ENCODE data around the gene TSHZ1. TPM values are rescaled to one million over a fixed set of nuclear protein-coding genes. Genes with fewer than 3 reads are reported as not detected.

TSHZ1 gene
- total RNA-seq, 4 donors from 2014 or later: 14.1 to 23.3 (median 17.6) TPM

DNA sequence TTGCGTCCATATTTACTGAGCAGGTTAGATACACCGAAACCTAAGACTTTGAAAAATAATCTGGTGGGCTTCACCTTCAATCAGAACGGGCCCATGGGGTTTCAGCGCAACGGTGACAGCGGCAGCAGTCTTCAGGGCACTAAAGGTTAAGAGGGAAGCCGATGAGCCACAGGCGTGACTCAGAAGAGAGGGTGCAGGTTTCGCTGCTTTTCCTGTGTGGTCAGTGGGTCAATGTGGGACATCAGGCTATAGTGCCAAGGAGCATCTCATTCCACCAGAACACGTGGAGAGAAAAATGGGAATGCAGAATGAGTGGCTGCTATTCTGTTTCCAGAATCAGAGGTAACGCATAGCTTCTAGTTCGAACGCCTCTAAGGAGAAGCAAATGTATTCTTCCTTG is 10.5 kb upstream of the TSHZ1 start:
- H3K4me3 ChIP-seq (ENCODE audit: low read depth, poor library complexity, severe bottlenecking): no peak overlapping the region
- 96 to 97% methylated on average over 13 of the region's 13 CpGs for WGBS, 2 donors
- TF ChIP-seq, protein P1, sequence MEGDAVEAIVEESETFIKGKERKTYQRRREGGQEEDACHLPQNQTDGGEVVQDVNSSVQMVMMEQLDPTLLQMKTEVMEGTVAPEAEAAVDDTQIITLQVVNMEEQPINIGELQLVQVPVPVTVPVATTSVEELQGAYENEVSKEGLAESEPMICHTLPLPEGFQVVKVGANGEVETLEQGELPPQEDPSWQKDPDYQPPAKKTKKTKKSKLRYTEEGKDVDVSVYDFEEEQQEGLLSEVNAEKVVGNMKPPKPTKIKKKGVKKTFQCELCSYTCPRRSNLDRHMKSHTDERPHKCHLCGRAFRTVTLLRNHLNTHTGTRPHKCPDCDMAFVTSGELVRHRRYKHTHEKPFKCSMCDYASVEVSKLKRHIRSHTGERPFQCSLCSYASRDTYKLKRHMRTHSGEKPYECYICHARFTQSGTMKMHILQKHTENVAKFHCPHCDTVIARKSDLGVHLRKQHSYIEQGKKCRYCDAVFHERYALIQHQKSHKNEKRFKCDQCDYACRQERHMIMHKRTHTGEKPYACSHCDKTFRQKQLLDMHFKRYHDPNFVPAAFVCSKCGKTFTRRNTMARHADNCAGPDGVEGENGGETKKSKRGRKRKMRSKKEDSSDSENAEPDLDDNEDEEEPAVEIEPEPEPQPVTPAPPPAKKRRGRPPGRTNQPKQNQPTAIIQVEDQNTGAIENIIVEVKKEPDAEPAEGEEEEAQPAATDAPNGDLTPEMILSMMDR (IDR thresholded peaks at IDR 0.05): no peak
- no peak for TF ChIP-seq POLR2A (IDR thresholded peaks at IDR 0.05)
- no peak for DNase-seq (ENCODE audit: low spot score in 2 of 2)
- intact Hi-C loops (cut with DNase I; ENCODE audit: low total_unique reads): no loop called here

DNA sequence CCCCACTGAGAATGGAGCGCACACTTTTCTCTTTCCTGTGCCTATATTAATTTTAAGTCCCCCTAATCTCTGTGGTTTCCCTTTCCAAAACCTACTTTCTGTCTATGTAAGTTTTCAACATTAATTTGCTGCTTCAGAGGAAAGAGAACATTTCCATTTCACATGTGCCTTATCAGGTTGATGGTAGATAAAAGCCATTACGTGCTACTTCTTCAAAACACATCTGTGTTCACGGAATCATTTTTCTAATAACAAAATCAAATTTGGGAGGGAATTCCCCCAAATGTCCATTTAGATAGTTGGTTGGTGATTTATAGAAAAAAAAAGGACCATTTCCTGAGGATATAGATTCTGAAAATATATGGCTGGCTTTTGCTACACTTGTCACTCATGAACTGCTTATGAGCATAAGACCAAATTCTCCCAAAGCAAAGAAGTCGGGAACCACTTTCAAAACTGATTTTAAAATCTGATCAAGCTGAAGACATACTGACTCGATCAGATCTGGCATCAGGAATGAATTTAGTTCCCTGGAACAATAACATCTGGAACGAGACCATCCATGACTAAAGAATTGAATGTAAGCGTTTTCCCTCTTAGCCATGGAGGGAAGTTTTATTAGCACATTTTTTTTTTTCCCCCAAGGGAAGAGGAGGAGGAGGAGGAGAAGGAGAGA is 9.9 kb upstream of the TSHZ1 start:
- TF ChIP-seq POLR2A (IDR thresholded peaks at IDR 0.05): no peak
- TF ChIP-seq, protein P1 (IDR thresholded peaks at IDR 0.05): no peak
- intact Hi-C loops (cut with DNase I; ENCODE audit: low total_unique reads): no loop called here
- WGBS, 2 donors: 57 to 59% methylated on average over 7 of the region's 7 CpGs
- H3K4me3 ChIP-seq (ENCODE audit: low read depth, poor library complexity, severe bottlenecking): no peak overlapping the region
- DNase-seq (ENCODE audit: low spot score in 2 of 2): no peak

DNA sequence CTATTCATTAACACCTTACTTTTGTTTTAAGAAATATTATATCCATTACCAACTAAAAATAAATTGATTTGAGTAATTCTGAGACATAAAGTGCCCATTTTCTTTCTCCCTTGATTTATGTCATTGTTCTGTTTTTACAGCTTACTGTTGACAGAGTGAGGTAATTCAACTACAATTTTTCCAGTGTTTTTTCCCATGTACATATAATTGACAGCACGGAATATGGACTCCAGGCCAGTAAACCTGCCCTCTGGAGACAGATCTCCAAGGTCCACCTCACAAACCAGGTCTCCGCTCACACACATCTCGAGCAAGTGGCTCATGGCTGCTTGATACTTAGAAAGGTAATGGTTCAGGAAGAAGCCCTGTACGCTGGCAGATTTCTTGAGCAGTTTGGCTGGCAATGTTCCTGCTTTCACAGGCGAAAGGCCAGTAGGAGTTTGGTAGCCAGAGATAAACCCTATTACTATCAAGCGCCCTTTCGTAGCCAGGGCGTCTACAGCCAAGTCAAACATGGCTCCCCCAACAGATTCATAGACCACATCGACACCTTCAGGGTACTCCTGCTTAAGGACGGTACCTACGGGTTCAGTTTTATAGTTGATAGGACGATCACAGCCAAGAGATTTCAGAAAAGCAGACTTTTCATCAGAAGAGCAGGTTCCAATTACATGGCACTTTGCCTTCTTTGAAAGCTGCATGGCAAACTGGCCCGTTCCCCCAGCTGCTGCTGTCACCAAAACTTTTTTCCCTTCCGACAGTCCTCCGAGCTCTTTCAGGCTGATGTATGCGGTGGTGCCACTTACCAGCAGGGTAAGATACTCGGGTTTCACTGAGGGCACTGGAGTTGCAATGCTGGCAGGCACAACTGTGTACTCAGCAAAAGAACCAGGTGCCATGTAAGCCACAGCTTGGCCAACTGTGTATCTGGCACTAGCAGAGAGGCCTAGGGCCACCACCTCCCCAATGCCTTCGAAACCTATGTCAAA is 9.0 kb upstream of the TSHZ1 start:
- intact Hi-C loops (cut with DNase I; ENCODE audit: low total_unique reads): no loop called here
- TF ChIP-seq, protein P1 (IDR thresholded peaks at IDR 0.05): no peak
- no peak for TF ChIP-seq POLR2A (IDR thresholded peaks at IDR 0.05)
- no peak for DNase-seq (ENCODE audit: low spot score in 2 of 2)

DNA sequence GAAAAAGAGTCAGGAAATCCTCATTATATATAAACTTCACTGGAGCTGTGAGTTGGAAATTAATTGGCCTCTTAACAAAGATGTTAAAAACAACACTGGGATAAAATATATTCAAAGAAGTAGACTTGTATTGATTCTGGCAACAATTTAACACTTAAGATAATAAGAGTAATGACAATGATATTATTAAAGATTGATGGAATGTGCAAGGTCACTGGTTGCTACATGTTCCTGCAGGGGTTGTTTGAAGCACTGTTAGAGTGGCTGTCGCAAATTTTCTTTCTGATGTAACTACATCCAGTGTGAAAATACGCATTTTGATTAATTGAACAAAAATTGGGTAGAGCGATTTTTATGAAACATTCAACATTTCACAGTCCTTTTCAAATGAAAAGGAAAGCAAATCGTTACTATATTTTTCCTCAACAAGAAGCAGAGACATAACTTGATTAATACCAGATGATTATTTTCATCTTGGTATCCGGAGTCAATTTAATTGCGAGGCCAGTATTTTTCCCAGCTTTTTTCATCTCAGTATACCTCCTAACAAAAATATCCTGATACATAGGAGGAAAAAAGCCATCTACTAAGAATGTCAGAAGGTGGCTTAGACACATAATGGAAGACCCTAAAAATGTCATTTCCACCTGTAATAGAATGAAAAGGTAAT is 7.8 kb upstream of the TSHZ1 start:
- 67 to 68% methylated on average over 6 of the region's 6 CpGs for WGBS, 2 donors
- intact Hi-C loops (cut with DNase I; ENCODE audit: low total_unique reads): no loop called here
- no peak for DNase-seq (ENCODE audit: low spot score in 2 of 2)
- TF ChIP-seq, protein P1 (IDR thresholded peaks at IDR 0.05): no peak
- no peak for TF ChIP-seq POLR2A (IDR thresholded peaks at IDR 0.05)
- no peak overlapping the region for H3K4me3 ChIP-seq (ENCODE audit: low read depth, poor library complexity, severe bottlenecking)

More for the DNA sequence above, 9.0 kb upstream of the TSHZ1 start:
- WGBS, 2 donors: 85 to 89% methylated on average over 18 of the region's 18 CpGs
- no peak overlapping the region for H3K4me3 ChIP-seq (ENCODE audit: low read depth, poor library complexity, severe bottlenecking)

DNA sequence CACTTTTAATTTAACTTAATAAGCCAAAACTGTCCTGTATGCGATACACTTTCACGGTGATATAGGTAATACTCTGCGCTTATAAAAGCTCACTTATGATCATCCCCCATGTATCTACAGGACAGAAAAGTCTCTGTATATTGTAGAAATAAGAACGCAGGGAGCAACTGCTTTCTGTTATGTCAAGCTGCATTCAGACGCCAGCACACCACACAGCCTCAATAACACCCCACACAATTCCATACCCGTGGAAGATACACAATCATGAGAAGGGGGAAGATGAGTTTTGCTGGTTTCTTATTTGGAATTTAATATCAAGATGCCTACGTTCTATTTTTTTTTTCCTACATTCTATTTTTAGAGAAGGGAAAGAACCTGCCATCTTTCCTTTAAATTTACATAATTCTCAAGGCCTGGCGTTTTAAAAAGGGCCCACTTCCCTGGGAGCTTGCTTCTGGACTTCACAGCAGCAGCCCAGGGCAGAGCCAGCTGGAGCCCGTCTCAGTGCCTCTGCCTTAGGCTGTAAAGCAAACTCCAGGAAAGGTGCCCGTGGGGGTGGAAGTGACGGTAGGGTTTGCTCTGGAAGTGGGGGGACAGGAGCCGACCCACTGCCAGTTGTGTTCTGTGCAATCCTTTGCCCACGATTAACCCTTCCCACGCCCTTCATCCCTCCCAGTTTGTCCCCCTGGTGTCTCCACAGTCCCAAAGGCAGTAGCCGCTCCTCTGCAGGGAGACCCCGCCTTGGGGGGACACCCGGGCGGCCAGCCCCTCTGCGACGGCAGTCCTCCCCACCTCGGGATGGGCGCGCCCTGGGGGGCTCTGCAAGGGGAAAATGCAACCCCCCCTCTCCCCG is 7.0 kb upstream of the TSHZ1 start:
- TF ChIP-seq, protein P1 (IDR thresholded peaks at IDR 0.05): no peak
- TF ChIP-seq POLR2A (IDR thresholded peaks at IDR 0.05): no peak
- H3K4me3 ChIP-seq (ENCODE audit: low read depth, poor library complexity, severe bottlenecking): no peak overlapping the region
- intact Hi-C loops (cut with DNase I; ENCODE audit: low total_unique reads): no loop called here
- no peak for DNase-seq (ENCODE audit: low spot score in 2 of 2)
- WGBS, 2 donors: 27 to 41% methylated on average over 24 of the region's 24 CpGs
